ENCODE data around the gene EFEMP2. TPM values are rescaled to one million over a fixed set of nuclear protein-coding genes. Genes with fewer than 3 reads are reported as not detected.
A peak's percentile ranks its signal among the peaks of the same experiment; 100 is the strongest.

Gene EFEMP2
- polyA plus RNA-seq, 1 donor (not counting 4 experiments of a cell fraction or from before 2014, with no cell fraction given) = 4.8 TPM

- Histone ChIP-seq H3K4me1 (ENCODE audit: control insufficient read depth, extremely low read depth, insufficient read depth, low read length) (peaks cover 57% of the 10 kb centered on the region), H3K4me2 (ENCODE audit: control insufficient read depth, extremely low read depth, insufficient read depth, low read depth, low read length) (peak overlapping the region; percentile 82), H3K9ac (ENCODE audit: control insufficient read depth, extremely low read depth, insufficient read depth, low read length) (peak overlapping the region; percentile 44), H3K27me3 (ENCODE audit: control insufficient read depth, extremely low read depth, insufficient read depth, low read length) (no peaks in the 10 kb centered on the region), H3K9me1 (ENCODE audit: control insufficient read depth, extremely low read depth, insufficient read depth, low read length) (peaks cover 2% of the 10 kb centered on the region), H3K9me3 (ENCODE audit: control insufficient read depth, low read depth, low read length) (no peaks in the 10 kb centered on the region), H3K79me2 (ENCODE audit: control insufficient read depth, insufficient read depth, low read length) (peaks cover 51% of the 10 kb centered on the region), H3K36me3 (ENCODE audit: control insufficient read depth in 2 of 2, extremely low read depth in 1 of 2, insufficient read depth in 2 of 2, low read length in 2 of 2) (peaks cover 13 to 26% of the 10 kb centered on the region in 2 experiments), H3K4me3 (ENCODE audit: control insufficient read depth in 2 of 3, extremely low read depth in 1 of 3, insufficient read depth in 2 of 3, low read depth in 1 of 3, low read length in 3 of 3) (peak overlapping the region in 2 of 3 experiments; percentile 44 to 51), H3K27ac (ENCODE audit: control insufficient read depth, insufficient read depth, low read length) (peak overlapping the region; percentile 76), H2AFZ (ENCODE audit: control insufficient read depth, low read length) (no peak overlapping the region), H4K20me1 (ENCODE audit: control insufficient read depth, extremely low read depth, insufficient read depth, low read length) (peaks cover 18% of the 10 kb centered on the region)
- DNase-seq (ENCODE audit: low read depth, low spot score) (no peak), FAIRE-seq (no peak)
- dilution Hi-C loops (cut with MboI; ENCODE audit: extremely low pct_ligation_motif_present, low sequenced_read_pairs) = no loop called here
- TF ChIP-seq EZH2 (IDR thresholded peaks at IDR 0.05; ENCODE audit: low read length) = no peak
- TF ChIP-seq, protein P1, sequence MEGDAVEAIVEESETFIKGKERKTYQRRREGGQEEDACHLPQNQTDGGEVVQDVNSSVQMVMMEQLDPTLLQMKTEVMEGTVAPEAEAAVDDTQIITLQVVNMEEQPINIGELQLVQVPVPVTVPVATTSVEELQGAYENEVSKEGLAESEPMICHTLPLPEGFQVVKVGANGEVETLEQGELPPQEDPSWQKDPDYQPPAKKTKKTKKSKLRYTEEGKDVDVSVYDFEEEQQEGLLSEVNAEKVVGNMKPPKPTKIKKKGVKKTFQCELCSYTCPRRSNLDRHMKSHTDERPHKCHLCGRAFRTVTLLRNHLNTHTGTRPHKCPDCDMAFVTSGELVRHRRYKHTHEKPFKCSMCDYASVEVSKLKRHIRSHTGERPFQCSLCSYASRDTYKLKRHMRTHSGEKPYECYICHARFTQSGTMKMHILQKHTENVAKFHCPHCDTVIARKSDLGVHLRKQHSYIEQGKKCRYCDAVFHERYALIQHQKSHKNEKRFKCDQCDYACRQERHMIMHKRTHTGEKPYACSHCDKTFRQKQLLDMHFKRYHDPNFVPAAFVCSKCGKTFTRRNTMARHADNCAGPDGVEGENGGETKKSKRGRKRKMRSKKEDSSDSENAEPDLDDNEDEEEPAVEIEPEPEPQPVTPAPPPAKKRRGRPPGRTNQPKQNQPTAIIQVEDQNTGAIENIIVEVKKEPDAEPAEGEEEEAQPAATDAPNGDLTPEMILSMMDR (optimal IDR thresholded peaks at IDR 0.05 in 1 of 3, IDR thresholded peaks at IDR 0.05 in 1 of 3, conservative IDR thresholded peaks at IDR 0.05 in 1 of 3; ENCODE audit: extremely low read depth in 1 of 3, insufficient read depth in 2 of 3, low read length in 3 of 3) = no peak
Observed at GRCh38 chr11:65900899-65901180, 28.2 kb upstream of the EFEMP2 start.

DNA sequence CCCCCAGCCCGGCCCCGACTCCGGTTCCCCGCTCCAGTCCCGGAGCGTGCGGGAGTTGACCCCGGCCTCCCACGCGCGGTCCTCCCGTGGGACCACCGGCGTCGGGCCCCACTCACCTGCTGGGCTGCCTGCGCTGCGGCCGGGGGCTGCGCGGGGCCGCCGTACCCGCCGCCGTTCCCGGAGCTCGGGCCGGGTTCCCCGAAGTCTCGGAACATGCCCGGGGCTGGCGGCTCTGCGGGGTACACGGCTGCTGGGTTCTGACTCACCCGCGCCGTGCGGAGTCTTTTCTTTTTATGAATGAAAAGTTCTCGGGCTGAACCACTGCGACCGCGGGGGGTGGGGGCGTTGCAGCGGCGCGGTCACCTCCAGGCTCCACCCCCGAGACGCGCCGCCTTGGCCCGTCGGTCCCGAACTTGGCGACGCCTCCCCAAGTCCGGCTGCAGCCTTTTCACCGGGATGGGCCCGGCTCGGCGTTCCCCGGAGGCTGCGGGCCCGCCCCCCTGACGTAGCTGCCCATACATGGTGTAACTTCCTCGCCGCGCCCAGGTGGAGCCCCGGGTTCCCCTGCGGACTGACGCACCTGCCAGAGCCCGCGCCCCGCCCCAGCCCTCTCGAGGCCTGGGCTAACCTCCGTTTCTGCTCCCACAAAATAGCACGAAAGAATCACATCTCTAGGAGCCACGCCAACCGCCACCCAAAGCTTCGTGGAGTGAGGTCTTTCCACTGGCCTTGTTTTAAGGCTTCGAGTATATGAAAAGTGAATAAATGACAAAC lies 27.7 kb upstream of the EFEMP2 start, which contains the start of gene FOSL1:
Gene FOSL1 (minus strand): TSS at position 264 of the 774 bp plus-strand sequence. CDS start 49 bp downstream, at position 215.
- Histone ChIP-seq H3K36me3 (ENCODE audit: control insufficient read depth in 2 of 2, extremely low read depth in 1 of 2, insufficient read depth in 2 of 2, low read length in 2 of 2) (peaks cover 17 to 31% of the 10 kb centered on the region in 2 experiments), H3K4me2 (ENCODE audit: control insufficient read depth, extremely low read depth, insufficient read depth, low read depth, low read length) (peak within 1 kb of the TSS; percentile 82), H4K20me1 (ENCODE audit: control insufficient read depth, extremely low read depth, insufficient read depth, low read length) (peaks cover 23% of the 10 kb centered on the region), H3K4me3 (ENCODE audit: control insufficient read depth in 2 of 3, extremely low read depth in 1 of 3, insufficient read depth in 2 of 3, low read depth in 1 of 3, low read length in 3 of 3) (peak within 1 kb of the TSS; percentile 94 to 99 (median 97)), H3K79me2 (ENCODE audit: control insufficient read depth, insufficient read depth, low read length) (peaks cover 56% of the 10 kb centered on the region), H3K9me1 (ENCODE audit: control insufficient read depth, extremely low read depth, insufficient read depth, low read length) (peaks cover 2% of the 10 kb centered on the region), H3K27me3 (ENCODE audit: control insufficient read depth, extremely low read depth, insufficient read depth, low read length) (no peaks in the 10 kb centered on the region), H3K4me1 (ENCODE audit: control insufficient read depth, extremely low read depth, insufficient read depth, low read length) (peaks cover 62% of the 10 kb centered on the region), H3K9ac (ENCODE audit: control insufficient read depth, extremely low read depth, insufficient read depth, low read length) (peak within 1 kb of the TSS; percentile 99), H3K27ac (ENCODE audit: control insufficient read depth, insufficient read depth, low read length) (peak within 1 kb of the TSS; percentile 98), H3K9me3 (ENCODE audit: control insufficient read depth, low read depth, low read length) (no peaks in the 10 kb centered on the region), H2AFZ (ENCODE audit: control insufficient read depth, low read length) (no peak within 1 kb of the TSS)
- FAIRE-seq (no peak), DNase-seq (ENCODE audit: low read depth, low spot score) (no peak)
- dilution Hi-C loops (cut with MboI; ENCODE audit: extremely low pct_ligation_motif_present, low sequenced_read_pairs) = no loop called here
- TF ChIP-seq, protein P1 (optimal IDR thresholded peaks at IDR 0.05 in 1 of 3, IDR thresholded peaks at IDR 0.05 in 1 of 3, conservative IDR thresholded peaks at IDR 0.05 in 1 of 3; ENCODE audit: extremely low read depth in 1 of 3, insufficient read depth in 2 of 3, low read length in 3 of 3) = no peak
- TF ChIP-seq EZH2 (IDR thresholded peaks at IDR 0.05; ENCODE audit: low read length) = no peak

Measured in keratinocyte (primary cell).